Stimulated activated CD4-positive, alpha-beta T cell treated with anti-CD3 and anti-CD28 coated beads, Interleukin-2, amount 100 ng/mL, for 24 hours (primary cell): ENCODE data around the gene CCDC85C.

ENCODE experiments used
- DNase-seq, 2 donors: peaks; one replicate each; pipeline ENCODE4 v3.0.0-alpha.2; 2020

CCDC85C gene

GRCh38 chr14:99467336-99468078 is 136.5 kb downstream of the CCDC85C start:
- no peak for DNase-seq

GRCh38 chr14:99466758-99467157 is 137.2 kb downstream of the CCDC85C start:
- DNase-seq = no peak

DNA sequence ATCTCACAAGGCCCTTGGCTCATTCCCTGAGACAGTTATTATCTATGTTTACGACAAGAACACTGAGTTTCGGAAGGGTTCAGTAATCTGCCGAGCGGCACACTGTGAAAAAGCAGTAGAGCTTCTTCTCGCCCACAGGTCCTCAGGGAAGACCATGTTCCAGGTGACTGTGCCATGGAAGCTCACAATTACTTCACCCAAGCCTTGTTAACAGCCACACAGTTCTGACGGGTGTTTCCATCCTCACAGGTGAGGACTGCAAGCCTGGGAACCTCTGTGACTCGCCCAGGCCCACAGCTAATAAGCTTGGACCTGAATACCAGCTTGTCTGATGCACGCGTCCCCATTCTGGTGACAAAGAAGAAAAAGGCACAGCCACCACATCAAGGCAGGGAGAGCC is 138.7 kb downstream of the CCDC85C start:
- no peak for DNase-seq

GRCh38 chr14:99463974-99464373 is 140.0 kb downstream of the CCDC85C start:
- DNase-seq = no peak

DNA sequence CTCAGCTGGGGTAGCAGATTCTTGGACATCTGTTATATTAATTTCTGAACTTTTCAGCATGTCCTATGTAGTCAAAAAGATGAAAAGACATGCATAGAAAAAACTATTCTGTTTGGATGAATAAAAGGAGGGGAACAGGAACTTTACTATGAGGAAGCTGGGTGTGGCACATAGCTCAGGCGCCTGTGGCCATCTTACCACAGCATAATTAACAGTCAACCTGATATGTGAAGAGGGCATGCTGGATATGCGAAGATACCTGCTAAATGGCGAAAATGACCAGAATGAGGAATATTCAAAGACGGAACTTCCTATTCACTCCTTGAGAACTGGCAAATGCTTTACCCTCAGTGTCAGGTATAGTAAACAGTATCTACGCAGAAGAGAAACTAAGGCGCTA is 141.8 kb downstream of the CCDC85C start:
- DNase-seq = no peak

DNA sequence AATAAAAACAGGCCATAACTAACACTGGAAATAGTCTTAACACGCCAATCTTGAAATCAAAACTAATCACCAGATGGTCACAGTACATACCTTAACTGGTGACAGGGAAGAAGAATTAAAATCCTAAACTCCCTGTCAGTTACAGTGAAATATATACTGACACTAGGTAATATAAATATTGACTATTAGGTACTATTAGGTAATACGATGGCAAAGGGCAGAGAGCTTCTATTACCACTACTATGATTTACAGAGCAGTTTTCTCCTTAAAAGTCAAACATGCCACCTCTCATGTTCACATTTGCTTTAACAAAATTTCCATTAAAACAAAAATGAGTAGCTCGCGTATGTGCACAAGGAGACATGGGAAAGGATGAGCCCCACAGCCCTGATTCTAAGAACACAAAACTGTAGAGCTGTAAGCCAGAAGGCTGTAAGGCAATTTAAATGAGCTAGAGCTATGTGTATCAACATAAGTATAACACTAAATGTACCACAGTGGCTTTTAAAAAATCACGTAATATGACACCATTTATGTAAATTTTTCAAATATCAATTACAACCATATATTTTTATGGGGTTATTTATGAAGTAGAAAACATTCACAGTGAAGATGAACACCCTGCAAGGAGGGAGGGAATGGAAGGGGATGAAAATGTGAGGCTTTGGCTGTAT is 142.5 kb downstream of the CCDC85C start:
- DNase-seq = no peak

DNA sequence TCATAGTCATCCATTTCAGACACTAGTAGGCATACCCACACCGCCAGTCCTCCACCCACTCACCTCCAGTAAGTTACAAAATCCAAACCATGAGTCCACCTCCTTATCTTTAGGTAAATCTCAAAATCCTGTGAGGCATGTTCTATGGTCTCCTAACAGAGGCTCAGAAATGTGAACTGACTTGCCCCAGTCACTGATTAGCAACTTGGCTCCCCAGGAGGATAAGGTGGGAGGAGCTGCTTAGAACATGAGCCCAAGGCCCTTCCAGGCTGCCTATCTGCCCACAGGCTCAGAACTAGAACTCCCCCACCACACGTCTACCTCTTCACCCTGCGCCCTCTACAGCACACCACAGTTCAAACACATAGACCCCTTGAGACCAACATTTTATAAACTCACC is 143.2 kb downstream of the CCDC85C start:
- no peak for DNase-seq

DNA sequence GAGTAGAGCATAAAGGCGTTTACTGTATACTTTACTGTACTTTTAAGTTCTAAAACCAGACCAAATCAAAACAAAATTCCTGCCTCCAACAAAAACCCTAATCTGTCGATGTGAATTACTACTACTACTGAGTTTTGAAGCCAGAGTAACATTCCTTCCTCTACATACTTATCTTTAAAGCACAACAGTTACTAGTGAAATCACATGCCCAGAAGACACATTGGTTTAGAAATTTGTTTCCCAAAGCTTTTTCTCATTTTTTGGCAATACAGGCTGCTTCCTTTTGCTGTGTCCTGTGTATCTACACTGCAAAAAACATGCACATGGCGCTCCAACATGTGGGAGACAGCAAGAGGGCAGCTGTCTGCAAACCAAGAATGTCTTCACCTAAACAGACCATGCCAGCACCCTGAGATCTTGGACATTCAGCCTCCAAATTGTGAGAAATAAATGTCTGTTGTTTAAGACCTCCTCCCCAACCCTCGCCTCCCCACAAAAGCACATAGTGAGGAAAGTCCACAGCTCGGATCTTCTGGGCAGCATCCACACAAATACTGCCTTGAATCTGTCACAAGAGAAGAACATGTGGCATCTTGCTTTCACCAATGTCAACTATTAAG is 144.4 kb downstream of the CCDC85C start:
- no peak for DNase-seq

- DNase-seq = no peak
Measured at GRCh38 chr14:99454246-99454645, 149.8 kb downstream of the CCDC85C start.

GRCh38 chr14:99452968-99453367 is 151.0 kb downstream of the CCDC85C start:
- DNase-seq = no peak

DNA sequence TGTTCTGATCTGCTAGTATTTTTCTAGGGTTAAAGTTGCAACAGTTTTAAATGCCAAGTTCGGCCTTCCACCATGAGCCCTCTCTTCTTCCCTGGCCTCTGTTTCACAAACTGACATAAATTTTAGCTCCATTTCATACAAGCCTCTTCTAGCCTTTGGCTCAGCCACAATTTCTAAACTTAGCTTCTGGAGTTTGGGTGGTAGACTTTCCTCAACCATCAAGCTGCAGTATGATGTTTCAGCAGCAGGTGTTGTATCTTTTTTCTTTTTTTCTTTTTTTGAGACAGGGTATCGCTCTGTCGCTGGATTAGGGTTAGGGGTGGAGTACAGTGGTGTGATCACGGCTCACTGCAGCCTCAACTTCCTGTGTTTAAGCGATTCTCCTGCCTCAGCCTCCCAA is 152.8 kb downstream of the CCDC85C start:
- no peak for DNase-seq

- DNase-seq = no peak
Measured at GRCh38 chr14:99450266-99450665, 153.7 kb downstream of the CCDC85C start.
